Activated CD4-positive, CD25-positive, alpha-beta regulatory T cell treated with anti-CD3 and anti-CD28 coated beads, Interleukin-2, amount 50 U/mL, for 72 hours (primary cell): ENCODE measurements around the gene PLCB3.

ENCODE experiments used
- DNase-seq: peaks from one replicate; pipeline ENCODE4 v3.0.0; 2021

PLCB3 gene

GRCh38 chr11:64222651-64223000 lies 28.7 kb upstream of the PLCB3 start:
- DNase-seq: no peak

- no peak for DNase-seq
Observed at GRCh38 chr11:64223001-64223651, 28.2 kb upstream of the PLCB3 start.

GRCh38 chr11:64224151-64224890 lies 27.0 kb upstream of the PLCB3 start:
- DNase-seq: no peak

GRCh38 chr11:64224891-64225607 lies 26.3 kb upstream of the PLCB3 start:
- no peak for DNase-seq

GRCh38 chr11:64225608-64226506 lies 25.5 kb upstream of the PLCB3 start, which contains the start of the genes NUDT22 and TRPT1:
Gene NUDT22 (plus strand): TSS chr11:64226274. CDS start chr11:64226653, 379 bp downstream.
Gene TRPT1 (minus strand): TSS chr11:64226186. CDS start chr11:64225860, 326 bp downstream.
- peak; percentile 94 for DNase-seq

- peak; percentile 52 for DNase-seq
Observed at GRCh38 chr11:64226507-64227051, 24.8 kb upstream of the PLCB3 start.

GRCh38 chr11:64227405-64227956 lies 23.8 kb upstream of the PLCB3 start:
- DNase-seq: no peak

- no peak for DNase-seq
Observed at GRCh38 chr11:64229090-64229743, 22.1 kb upstream of the PLCB3 start.

- no peak for DNase-seq
Observed at GRCh38 chr11:64229744-64230170, 21.6 kb upstream of the PLCB3 start.

GRCh38 chr11:64230171-64230984 lies 21.0 kb upstream of the PLCB3 start, which contains the start of gene DNAJC4:
Gene DNAJC4 (plus strand): TSS chr11:64230548. CDS start chr11:64230855, 307 bp downstream.
- DNase-seq: peak; percentile 87

GRCh38 chr11:64230985-64231365 lies 20.4 kb upstream of the PLCB3 start:
- no peak for DNase-seq

- no peak for DNase-seq
Observed at GRCh38 chr11:64231546-64231945, 19.8 kb upstream of the PLCB3 start.

- no peak for DNase-seq
Observed at GRCh38 chr11:64232182-64232966, 19.0 kb upstream of the PLCB3 start.

GRCh38 chr11:64232967-64233315 lies 18.4 kb upstream of the PLCB3 start:
- no peak for DNase-seq

GRCh38 chr11:64233913-64234586 lies 17.3 kb upstream of the PLCB3 start, which contains the start of gene VEGFB:
Gene VEGFB (plus strand): TSS chr11:64234584. CDS start chr11:64234834, 250 bp downstream.
- DNase-seq: peak; percentile 69

GRCh38 chr11:64234647-64235379 lies 16.5 kb upstream of the PLCB3 start:
- peak; percentile 58 for DNase-seq

- DNase-seq: no peak
Observed at GRCh38 chr11:64235437-64236161, 15.7 kb upstream of the PLCB3 start.
